Glutamatergic neuron (in vitro differentiated cells): ENCODE measurements around the gene UBXN11. TPM values are rescaled to one million over a fixed set of nuclear protein-coding genes. Genes with fewer than 3 reads are reported as not detected.

ENCODE experiments used
- DNase-seq: peaks from one replicate; pipeline ENCODE4 v3.0.0; 2022
- H3K27ac Mint-ChIP-seq: one replicate; pipeline ENCODE4 v1.8.0; 2020; ENCODE audit warnings: mild to moderate bottlenecking, mixed read lengths, inconsistent platforms; ENCODE audit not compliant: unreplicated experiment
- H3K27me3 Mint-ChIP-seq: one replicate; pipeline ENCODE4 v1.8.0; 2020; ENCODE audit warnings: mild to moderate bottlenecking, moderate library complexity, mixed read lengths, inconsistent platforms; ENCODE audit not compliant: unreplicated experiment
- H3K36me3 Mint-ChIP-seq: one replicate; pipeline ENCODE4 v1.8.0; 2020; ENCODE audit warnings: mild to moderate bottlenecking, mixed read lengths, inconsistent platforms; ENCODE audit not compliant: unreplicated experiment
- H3K4me1 Mint-ChIP-seq: one replicate; pipeline ENCODE4 v1.8.0; 2020; ENCODE audit warnings: mild to moderate bottlenecking, low read depth, mixed read lengths, inconsistent platforms; ENCODE audit not compliant: unreplicated experiment
- H3K4me3 Mint-ChIP-seq: one replicate; pipeline ENCODE4 v1.8.0; 2020; ENCODE audit warnings: mild to moderate bottlenecking, mixed read lengths, inconsistent platforms; ENCODE audit not compliant: unreplicated experiment
- H3K9me3 Mint-ChIP-seq: one replicate; pipeline ENCODE4 v1.8.0; 2020; ENCODE audit warnings: mild to moderate bottlenecking, moderate library complexity, mixed read lengths, inconsistent platforms; ENCODE audit not compliant: unreplicated experiment
- total RNA-seq: library from RNA; stranded (reverse); fragmentation: NEBNext Ultra II Directional; extraction: Animal tissue kit (Norgen Biotek cat#: 25700); gene quantifications from one replicate; pipeline ENCODE4 v1.2.1, GENCODE V29; 2021; ENCODE audit not compliant: unreplicated experiment
- TF ChIP-seq, protein P1 (sequence below): fragments of 200-600 bp; sonication (generic); IDR thresholded peaks from one replicate; pipeline ENCODE4 v1.5.0; 2021; ENCODE audit not compliant: partially characterized antibody, unreplicated experiment

Gene UBXN11
- total RNA-seq, 1 donor from 2014 or later = 11.4 TPM

DNA sequence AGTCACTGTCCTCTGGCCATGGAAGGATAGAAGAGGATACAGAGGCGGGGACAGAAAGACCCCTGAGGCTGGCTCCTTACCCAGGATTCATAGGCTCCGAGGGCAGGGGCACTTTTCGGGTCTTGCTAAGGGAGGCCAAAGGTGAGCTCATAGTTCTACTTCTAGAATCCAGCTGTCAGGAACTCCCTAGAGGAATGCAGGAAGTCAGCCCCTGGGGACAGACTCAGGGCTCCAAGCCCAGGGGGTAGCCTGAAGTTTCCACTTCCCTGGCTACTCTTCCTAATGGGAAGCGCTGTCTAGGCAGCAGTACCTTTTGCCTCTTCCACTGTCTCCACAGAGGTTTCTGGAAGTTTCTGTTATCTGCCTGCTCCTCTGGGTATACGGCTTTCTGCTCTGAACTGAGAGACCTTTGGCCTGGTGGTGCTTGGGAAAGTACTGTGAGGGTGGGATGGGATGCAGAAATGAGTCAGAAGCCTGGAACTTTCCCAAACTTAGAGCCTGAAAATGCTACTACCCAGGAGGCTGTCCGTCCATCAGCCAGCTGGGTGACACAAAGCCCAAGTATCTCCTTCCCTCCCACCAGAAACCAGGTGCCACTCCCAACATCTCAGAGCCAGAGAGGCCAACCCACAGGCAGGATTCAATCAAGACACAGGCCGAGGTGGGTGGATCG lies 3.6 kb downstream of the UBXN11 start:
- Mint-ChIP-seq H3K4me3 (peak overlapping the region; percentile 46), H3K27ac (peak overlapping the region; percentile 84)
- TF ChIP-seq, protein P1, sequence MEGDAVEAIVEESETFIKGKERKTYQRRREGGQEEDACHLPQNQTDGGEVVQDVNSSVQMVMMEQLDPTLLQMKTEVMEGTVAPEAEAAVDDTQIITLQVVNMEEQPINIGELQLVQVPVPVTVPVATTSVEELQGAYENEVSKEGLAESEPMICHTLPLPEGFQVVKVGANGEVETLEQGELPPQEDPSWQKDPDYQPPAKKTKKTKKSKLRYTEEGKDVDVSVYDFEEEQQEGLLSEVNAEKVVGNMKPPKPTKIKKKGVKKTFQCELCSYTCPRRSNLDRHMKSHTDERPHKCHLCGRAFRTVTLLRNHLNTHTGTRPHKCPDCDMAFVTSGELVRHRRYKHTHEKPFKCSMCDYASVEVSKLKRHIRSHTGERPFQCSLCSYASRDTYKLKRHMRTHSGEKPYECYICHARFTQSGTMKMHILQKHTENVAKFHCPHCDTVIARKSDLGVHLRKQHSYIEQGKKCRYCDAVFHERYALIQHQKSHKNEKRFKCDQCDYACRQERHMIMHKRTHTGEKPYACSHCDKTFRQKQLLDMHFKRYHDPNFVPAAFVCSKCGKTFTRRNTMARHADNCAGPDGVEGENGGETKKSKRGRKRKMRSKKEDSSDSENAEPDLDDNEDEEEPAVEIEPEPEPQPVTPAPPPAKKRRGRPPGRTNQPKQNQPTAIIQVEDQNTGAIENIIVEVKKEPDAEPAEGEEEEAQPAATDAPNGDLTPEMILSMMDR = no peak

DNA sequence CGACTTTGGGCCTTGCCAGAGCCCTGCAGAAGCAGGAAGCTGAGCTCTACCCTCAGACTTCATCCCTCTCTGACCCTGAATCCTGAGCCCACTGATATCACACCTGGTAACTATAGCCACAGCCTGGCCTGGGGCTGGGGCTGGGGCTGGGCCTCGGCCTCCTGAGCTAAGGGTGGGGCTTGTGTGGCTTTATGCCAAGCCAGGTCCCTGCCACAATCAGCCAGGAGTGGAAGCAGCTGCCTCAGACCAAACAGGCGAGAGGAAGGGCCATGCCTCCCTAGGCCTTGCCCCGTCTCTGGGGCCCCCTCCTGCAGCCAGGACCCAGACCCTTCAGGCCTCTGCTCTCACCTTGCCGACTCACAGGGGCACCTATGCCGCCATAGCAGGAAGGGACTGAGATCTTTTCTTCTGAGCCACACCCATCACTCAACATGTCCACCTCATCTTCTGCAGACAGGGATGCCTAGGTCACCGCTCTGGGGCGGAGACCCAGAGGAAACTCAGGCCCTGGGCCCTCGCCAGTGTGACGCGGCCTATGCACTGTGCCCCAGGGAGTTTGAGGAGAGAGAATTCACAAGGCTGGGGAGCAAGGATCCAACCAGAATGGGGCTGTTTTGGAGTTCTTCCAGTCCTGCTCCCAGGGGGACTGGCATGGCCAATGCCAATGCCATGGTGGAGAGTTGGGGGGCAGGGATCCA lies 5.7 kb downstream of the UBXN11 start:
- TF ChIP-seq, protein P1 = no peak
- no peak overlapping the region for H3K27ac Mint-ChIP-seq
- DNase-seq = no peak
- H3K36me3 Mint-ChIP-seq = no peaks in the 10 kb centered on the region
- H3K4me3 Mint-ChIP-seq = no peak overlapping the region
- H3K9me3 Mint-ChIP-seq = no peaks in the 10 kb centered on the region
- H3K4me1 Mint-ChIP-seq = peaks cover 15% of the 10 kb centered on the region
- H3K27me3 Mint-ChIP-seq = peaks cover 7% of the 10 kb centered on the region

More for the DNA sequence above, 3.6 kb downstream of the UBXN11 start:
- Mint-ChIP-seq H3K27me3 (peaks cover 9% of the 10 kb centered on the region), H3K9me3 (no peaks in the 10 kb centered on the region), H3K36me3 (no peaks in the 10 kb centered on the region), H3K4me1 (peaks cover 21% of the 10 kb centered on the region)
- no peak for DNase-seq

DNA sequence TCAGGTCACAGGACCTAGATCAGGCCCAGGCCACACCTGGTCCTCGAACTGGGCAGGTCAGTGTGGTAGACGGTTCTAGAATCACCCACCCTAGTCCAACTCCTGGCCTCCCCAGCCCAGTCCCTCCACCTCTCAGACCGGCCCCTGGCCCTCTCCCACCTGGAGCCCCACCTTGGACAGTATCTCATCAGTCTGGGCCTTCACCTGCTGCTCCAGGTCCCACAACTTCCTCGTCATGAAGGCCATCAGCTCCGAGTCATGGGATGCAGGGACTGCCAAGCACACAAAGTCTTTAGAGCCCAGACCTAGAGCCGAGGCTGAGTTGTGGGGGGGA lies 8.7 kb downstream of the UBXN11 start:
- DNase-seq = no peak
- H3K4me1 Mint-ChIP-seq = peaks cover 13% of the 10 kb centered on the region
- H3K9me3 Mint-ChIP-seq = peaks cover 1% of the 10 kb centered on the region
- no peak overlapping the region for H3K27ac Mint-ChIP-seq
- TF ChIP-seq, protein P1 = no peak
- no peaks in the 10 kb centered on the region for H3K36me3 Mint-ChIP-seq
- H3K27me3 Mint-ChIP-seq = peaks cover 5% of the 10 kb centered on the region
- no peak overlapping the region for H3K4me3 Mint-ChIP-seq

DNA sequence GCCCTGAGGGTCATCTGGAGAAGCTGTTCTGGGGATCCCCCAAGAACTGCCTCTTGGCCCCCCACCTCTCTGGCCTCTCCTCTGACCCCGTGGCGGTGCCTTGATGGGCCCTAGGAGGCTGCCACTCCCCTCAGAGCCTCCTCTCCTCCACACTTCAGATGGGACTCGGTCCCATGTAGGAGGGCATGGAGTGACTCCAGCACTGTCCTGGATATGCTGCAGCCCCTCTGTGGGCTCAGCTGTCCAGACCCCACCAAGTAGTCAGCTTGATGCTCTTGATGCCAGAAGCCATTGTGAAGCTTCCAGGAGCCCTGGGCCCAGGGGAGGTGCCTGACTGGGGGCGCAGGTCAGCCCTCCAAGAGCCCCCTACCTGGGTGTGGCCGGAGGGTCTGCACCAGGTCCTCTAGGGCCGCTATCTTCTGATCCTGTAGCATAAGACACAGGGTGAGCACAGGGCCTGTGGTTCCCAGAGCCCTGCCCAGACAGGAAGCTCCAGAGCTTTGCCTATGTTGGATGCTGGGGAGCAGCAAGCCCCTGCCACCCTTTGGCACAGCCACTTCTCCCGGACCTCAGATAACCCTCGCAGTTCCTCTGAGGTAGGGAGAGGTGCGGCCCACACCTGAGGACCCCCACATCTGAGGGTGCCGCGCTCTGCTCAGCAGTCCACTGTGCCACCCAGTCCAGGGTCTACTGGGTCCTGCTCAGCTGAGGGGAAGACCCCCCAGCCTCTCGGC lies 9.2 kb downstream of the UBXN11 start:
- Mint-ChIP-seq H3K9me3 (peaks cover 1% of the 10 kb centered on the region), H3K27me3 (peaks cover 3% of the 10 kb centered on the region), H3K36me3 (no peaks in the 10 kb centered on the region), H3K27ac (no peak overlapping the region), H3K4me3 (no peak overlapping the region), H3K4me1 (peaks cover 8% of the 10 kb centered on the region)
- TF ChIP-seq, protein P1 = no peak
- DNase-seq = no peak
